ENCODE measurements around the gene PNPLA2. TPM values are rescaled to one million over a fixed set of nuclear protein-coding genes. Genes with fewer than 3 reads are reported as not detected.
A peak's percentile ranks its signal among the peaks of the same experiment; 100 is the strongest.

Gene PNPLA2
- total RNA-seq, 1 donor from 2014 or later: 143 TPM

- no peaks in the 10 kb centered on the region for H3K4me1 ChIP-seq
- intact Hi-C loops (cut with DNase I): no loop called here
- no peaks in the 10 kb centered on the region for H3K27me3 ChIP-seq
- peaks cover 24% of the 10 kb centered on the region for H3K36me3 ChIP-seq
- H3K9me3 ChIP-seq: no peaks in the 10 kb centered on the region
- H3K4me3 ChIP-seq: no peak overlapping the region
- TF ChIP-seq CTCF (IDR thresholded peaks at IDR 0.05): no peak
- peak; percentile 1 for ATAC-seq
- DNase-seq: no peak
- no peak overlapping the region for H3K27ac ChIP-seq
Measured at GRCh38 chr11:869399-870126, 50.8 kb downstream of the PNPLA2 start.

DNA sequence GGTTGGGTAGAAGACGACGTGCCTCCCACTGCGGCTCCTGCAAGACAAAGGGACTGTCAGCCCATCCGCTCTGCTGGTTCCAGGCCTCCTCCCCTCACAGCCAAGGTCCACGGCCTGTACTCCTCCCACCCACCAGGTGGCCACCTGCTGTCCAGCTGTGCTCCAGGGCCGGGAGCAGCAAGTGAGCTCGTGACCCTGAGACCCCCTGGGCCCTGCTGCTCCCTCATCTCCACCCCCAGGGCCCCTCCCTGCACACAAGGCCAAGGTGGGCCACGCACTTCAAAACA is 51.4 kb downstream of the PNPLA2 start:
- no peak for TF ChIP-seq CTCF (IDR thresholded peaks at IDR 0.05)
- ATAC-seq (peak; percentile 1), DNase-seq (no peak)
- Histone ChIP-seq H3K36me3 (peaks cover 21% of the 10 kb centered on the region), H3K27ac (no peak overlapping the region), H3K4me1 (no peaks in the 10 kb centered on the region), H3K27me3 (no peaks in the 10 kb centered on the region), H3K4me3 (no peak overlapping the region), H3K9me3 (no peaks in the 10 kb centered on the region)
- intact Hi-C loops (cut with DNase I): no loop called here

DNA sequence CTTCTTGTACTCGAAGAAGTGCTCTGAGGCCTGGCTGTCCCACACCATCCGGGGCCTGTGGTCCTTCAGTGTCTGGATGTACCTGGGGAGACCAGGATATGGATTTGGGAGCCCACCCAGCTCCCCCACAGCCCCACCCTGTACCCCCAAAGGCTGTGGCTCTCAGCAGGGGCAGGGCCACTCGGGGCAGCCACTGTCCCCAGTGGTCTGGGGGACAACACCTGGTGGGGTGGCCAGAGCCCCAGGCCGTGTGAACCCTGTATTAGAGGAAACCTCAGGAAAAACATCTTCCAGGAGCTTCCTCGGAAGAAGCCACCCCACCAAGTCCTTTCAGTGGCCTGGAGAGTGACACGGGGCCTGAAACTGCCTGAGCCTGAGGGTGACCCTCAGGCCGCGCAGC is 51.7 kb downstream of the PNPLA2 start:
- intact Hi-C loops (cut with DNase I): no loop called here
- no peaks in the 10 kb centered on the region for H3K4me1 ChIP-seq
- no peaks in the 10 kb centered on the region for H3K9me3 ChIP-seq
- no peak for TF ChIP-seq CTCF (IDR thresholded peaks at IDR 0.05)
- no peak overlapping the region for H3K27ac ChIP-seq
- no peaks in the 10 kb centered on the region for H3K27me3 ChIP-seq
- ATAC-seq (no peak), DNase-seq (no peak)
- peaks cover 18% of the 10 kb centered on the region for H3K36me3 ChIP-seq
- H3K4me3 ChIP-seq: no peak overlapping the region

DNA sequence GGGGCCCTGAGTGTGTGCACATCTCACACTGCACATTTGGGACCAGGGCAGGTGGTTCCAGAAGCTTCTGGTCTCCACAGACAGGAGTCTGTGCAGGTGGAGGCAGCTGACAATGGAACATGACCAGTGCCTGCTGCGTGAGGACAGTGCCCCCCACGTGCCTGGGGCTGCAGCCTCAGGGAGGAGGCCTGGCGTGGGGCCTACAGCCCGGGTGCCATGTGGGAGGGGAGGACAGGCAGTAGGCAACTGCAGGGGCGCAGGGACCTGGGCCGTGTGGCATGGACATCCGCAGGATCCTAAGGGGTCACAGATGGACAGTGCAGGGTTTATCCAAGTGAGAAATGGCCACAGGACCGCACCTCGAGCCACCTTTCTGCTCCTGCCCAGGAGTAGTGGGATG is 52.8 kb downstream of the PNPLA2 start:
- intact Hi-C loops (cut with DNase I): no loop called here
- Histone ChIP-seq H3K4me3 (no peak overlapping the region), H3K4me1 (no peaks in the 10 kb centered on the region), H3K9me3 (no peaks in the 10 kb centered on the region), H3K36me3 (peaks cover 7% of the 10 kb centered on the region), H3K27me3 (no peaks in the 10 kb centered on the region), H3K27ac (no peak overlapping the region)
- ATAC-seq (no peak), DNase-seq (no peak)
- no peak for TF ChIP-seq CTCF (IDR thresholded peaks at IDR 0.05)

GRCh38 chr11:872799-873198 is 54.1 kb downstream of the PNPLA2 start:
- Histone ChIP-seq H3K4me1 (no peaks in the 10 kb centered on the region), H3K27ac (no peak overlapping the region), H3K9me3 (no peaks in the 10 kb centered on the region), H3K4me3 (no peak overlapping the region), H3K27me3 (no peaks in the 10 kb centered on the region), H3K36me3 (no peaks in the 10 kb centered on the region)
- ATAC-seq (no peak), DNase-seq (no peak)
- no peak for TF ChIP-seq CTCF (IDR thresholded peaks at IDR 0.05)
- intact Hi-C loops (cut with DNase I): no loop called here

DNA sequence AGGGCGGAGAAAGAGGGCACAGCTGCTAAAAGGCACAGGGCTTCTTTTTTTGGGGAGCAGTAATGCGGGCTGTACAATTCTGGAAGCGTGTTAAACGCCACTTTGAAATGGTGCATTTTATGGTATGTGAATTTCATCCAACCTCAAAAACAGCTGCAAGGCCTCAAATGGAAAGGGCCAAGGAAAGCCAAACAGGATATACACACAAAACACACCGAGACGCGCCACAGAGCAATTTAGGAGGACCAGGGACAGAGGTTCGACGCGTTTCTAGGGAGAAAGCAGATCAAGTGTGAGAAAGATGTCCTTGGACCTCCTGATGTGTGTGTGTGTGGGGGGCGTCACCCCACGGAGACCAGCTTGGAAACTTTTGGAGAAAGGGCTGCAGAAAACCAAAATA is 55.0 kb downstream of the PNPLA2 start:
- H3K9me3 ChIP-seq: no peaks in the 10 kb centered on the region
- TF ChIP-seq CTCF (IDR thresholded peaks at IDR 0.05): no peak
- no peaks in the 10 kb centered on the region for H3K36me3 ChIP-seq
- intact Hi-C loops (cut with DNase I): no loop called here
- DNase-seq (no peak), ATAC-seq (no peak)
- no peaks in the 10 kb centered on the region for H3K4me1 ChIP-seq
- no peaks in the 10 kb centered on the region for H3K27me3 ChIP-seq
- H3K4me3 ChIP-seq: no peak overlapping the region
- no peak overlapping the region for H3K27ac ChIP-seq

Data from upper lobe of right lung (tissue), 1 donor.